A549 treated with Mapracorat at 1 μM for 4 hours (cell line): ENCODE results near the gene SDC4. TPM values are rescaled to one million over a fixed set of nuclear protein-coding genes. Genes with fewer than 3 reads are reported as not detected.

Experiments used
- total RNA-seq: library from RNA; stranded (reverse); fragments of 200-300 nt; extraction: Qiagen RNA extraction; gene quantifications from 5 replicates; pipeline ENCODE4 v1.2.3, GENCODE V29; 2022

Gene SDC4
- total RNA-seq: 102 to 115 TPM (median 106 TPM) in 5 replicates

GRCh38 chr20:45347936-45348778 lies at the start of gene SDC4:
Gene SDC4, minus strand, starts transcription at chr20:45348424. Its CDS starts 40 bp downstream, at chr20:45348384.

GRCh38 chr20:45378191-45378590 lies 30.0 kb upstream of the SDC4 start, which contains the start of gene TP53TG5:
Gene TP53TG5, minus strand, starts transcription at chr20:45378325. Its CDS starts 89 bp downstream, at chr20:45378236.

GRCh38 chr20:45362804-45363610 lies 14.8 kb upstream of the SDC4 start, which contains the start of gene SYS1:
Gene SYS1, plus strand, starts transcription at chr20:45363156. Its CDS starts 376 bp downstream, at chr20:45363532.

GRCh38 chr20:45308117-45308778 lies 40.0 kb downstream of the SDC4 start, which contains the start of gene MATN4:
Gene MATN4, minus strand, starts transcription at chr20:45308299. Its CDS starts 2,717 bp downstream, at chr20:45305582.

GRCh38 chr20:45306431-45306982 lies 41.7 kb downstream of the SDC4 start, which contains the start of gene RBPJL:
Gene RBPJL, plus strand, starts transcription at chr20:45306840. Its CDS starts 83 bp downstream, at chr20:45306923.

Other genes starting within 250 kb of the SDC4 start
- not detected in 5 replicates for gene KCNS1, start 247.3 kb downstream of the SDC4 start, total RNA-seq
- gene WFDC5, start 233.2 kb downstream of the SDC4 start, total RNA-seq: not detected in 5 replicates
- not detected in 5 replicates for gene WFDC12, start 224.0 kb downstream of the SDC4 start, total RNA-seq
- 2.2 to 4.2 TPM (median 3.7 TPM) in 5 replicates for gene PI3, start 173.5 kb downstream of the SDC4 start, total RNA-seq
- gene SEMG1, start 141.4 kb downstream of the SDC4 start, total RNA-seq: not detected in 5 replicates
- not detected in 5 replicates for gene SEMG2, start 127.1 kb downstream of the SDC4 start, total RNA-seq
- gene SLPI, start 93.9 kb downstream of the SDC4 start, total RNA-seq: 7.2 to 15.2 TPM (median 11.4 TPM) in 5 replicates
- not detected in 5 replicates for gene RBPJL, start 41.6 kb downstream of the SDC4 start, total RNA-seq
- gene MATN4, start 40.1 kb downstream of the SDC4 start, total RNA-seq: 0.09 to 0.26 TPM (median 0.15 TPM) in 4 of 5 replicates, not detected in the other
- gene SYS1, start 14.7 kb upstream of the SDC4 start, total RNA-seq: 22.2 to 33.8 TPM (median 31.0 TPM) in 5 replicates
- not detected in 5 replicates for gene TP53TG5, start 29.9 kb upstream of the SDC4 start, total RNA-seq
- gene DBNDD2, start 59.9 kb upstream of the SDC4 start, total RNA-seq: 26.1 to 30.6 TPM (median 27.3 TPM) in 5 replicates
- 94.5 to 103 TPM (median 96.9 TPM) in 5 replicates for gene PIGT, start 67.7 kb upstream of the SDC4 start, total RNA-seq
- gene WFDC2, start 121.3 kb upstream of the SDC4 start, total RNA-seq: not detected in 5 replicates
- gene SPINT3, start 167.2 kb upstream of the SDC4 start, total RNA-seq: not detected in 5 replicates
- not detected in 5 replicates for gene WFDC6, start 191.1 kb upstream of the SDC4 start, total RNA-seq
- not detected in 5 replicates for gene EPPIN, start 199.0 kb upstream of the SDC4 start, total RNA-seq
- not detected in 5 replicates for gene WFDC8, start 230.9 kb upstream of the SDC4 start, total RNA-seq